Spleen (tissue), 7 donors: ENCODE results near the gene RGS6.

ENCODE experiments used
- CTCF ChIP-seq, 11 experiments: fragments of 200-600 bp in 7 of 11; fragments of 450-650 bp in 4 of 11; sonication (generic) in 4 of 11; IDR thresholded peaks in 8 of 11; conservative IDR thresholded peaks in 3 of 11; 1 replicate in 7 of 11; 2 replicates in 4 of 11; pipeline versions ENCODE4 v1.4.0 to v1.8.0; 2016 to 2021; ENCODE audit warnings: antibody characterized with exemption in 11 of 11, inconsistent platforms in 4 of 11, mild to moderate bottlenecking in 1 of 11
- POLR2A ChIP-seq, 3 donors: fragments of 450-650 bp; IDR thresholded peaks; one replicate each; pipeline ENCODE4 v1.5.1; 2017; ENCODE audit warnings: antibody characterized with exemption in 3 of 3, mild to moderate bottlenecking in 1 of 3
- POLR2AphosphoS5 ChIP-seq, 3 donors: sonication (generic); formaldehyde crosslinking; IDR thresholded peaks; one replicate each; pipeline ENCODE4 v1.5.1; 2017; ENCODE audit warnings: antibody characterized with exemption in 3 of 3
- donor health status: DM: no; HTN: no; CAD: no; lungs with moderate emphysema.
- donor health status: DM: no; HTN: no; CAD: no.
- donor health status: DM: no; HTN: no; CAD: no.

DNA sequence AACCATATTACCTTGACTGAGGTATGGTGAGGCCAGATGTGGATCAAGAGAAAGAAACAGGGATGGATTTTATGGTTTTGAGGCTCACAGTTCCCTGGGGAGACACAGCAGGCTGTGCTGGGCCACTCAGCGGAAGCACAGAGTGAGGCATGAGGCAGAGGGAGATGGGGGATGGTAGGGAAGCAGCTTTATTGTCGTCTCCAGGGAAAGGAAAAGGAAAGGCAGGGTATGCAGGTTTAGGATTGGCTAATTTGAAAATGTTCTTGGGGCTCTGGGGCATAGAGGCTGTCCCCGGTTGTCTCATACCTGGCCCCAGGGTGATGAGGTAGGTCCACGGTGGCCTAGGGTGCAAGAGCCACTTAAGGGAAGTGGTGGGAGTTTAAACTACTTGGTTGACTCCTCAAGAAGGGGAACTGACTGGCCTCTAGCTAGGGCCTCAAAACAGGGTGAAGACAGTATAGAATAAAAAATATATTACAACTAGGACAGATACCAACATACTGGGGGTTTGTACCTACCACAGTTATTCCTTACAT lies 322.8 kb downstream of the RGS6 start:
- TF ChIP-seq CTCF (IDR thresholded peaks at IDR 0.05 in 8 of 11, conservative IDR thresholded peaks at IDR 0.05 in 3 of 11) = no peak
- no peak for TF ChIP-seq POLR2A (IDR thresholded peaks at IDR 0.05)
- no peak for TF ChIP-seq POLR2AphosphoS5 (IDR thresholded peaks at IDR 0.05)
